ENCODE data around the gene MAD1L1.

MAD1L1 gene

GRCh38 chr7:2172311-2173188 lies 60.2 kb downstream of the MAD1L1 start:
- peaks cover 5% of the 10 kb centered on the region for H3K79me2 ChIP-seq (ENCODE audit: control insufficient read depth, insufficient read depth, low read length, poor library complexity)
- peaks cover 12% of the 10 kb centered on the region for H3K79me1 ChIP-seq (ENCODE audit: low read length)

GRCh38 chr7:2171855-2172254 lies 60.9 kb downstream of the MAD1L1 start:
- no peak overlapping the region for H2BK5ac ChIP-seq (ENCODE audit: low read depth, low read length, poor library complexity)
- no peak overlapping the region for H3K27ac ChIP-seq (ENCODE audit: low read depth, low read length)
- H3K4ac ChIP-seq (ENCODE audit: low read depth, low read length), result no peak overlapping the region
- H2AFZ ChIP-seq (ENCODE audit: insufficient read depth, low read length, poor library complexity), result no peak overlapping the region
- no peaks in the 10 kb centered on the region for H3K27me3 ChIP-seq (ENCODE audit: insufficient read depth, low read length)
- no peak overlapping the region for H2BK120ac ChIP-seq (ENCODE audit: insufficient read depth, low read length, poor library complexity)
- WGBS (ENCODE audit: extremely low coverage, insufficient coverage, insufficient read length), result no CpG with 5 or more reads among the region's 6 CpGs
- H4K8ac ChIP-seq (ENCODE audit: low read depth, low read length), result no peak overlapping the region
- H2AK5ac ChIP-seq (ENCODE audit: low read length), result no peak overlapping the region
- H3K4me2 ChIP-seq (ENCODE audit: low read length), result no peak overlapping the region
- H3K4me3 ChIP-seq (ENCODE audit: low read depth, low read length), result no peak overlapping the region
- peaks cover 13 to 18% of the 10 kb centered on the region in 2 experiments for H3K4me1 ChIP-seq (ENCODE audit: control insufficient read depth in 1 of 2, insufficient read depth in 2 of 2, low read length in 2 of 2)
- H3K23ac ChIP-seq (ENCODE audit: low read length), result no peak overlapping the region
- H3K79me1 ChIP-seq (ENCODE audit: low read length), result peaks cover 12% of the 10 kb centered on the region
- no peak overlapping the region for H4K91ac ChIP-seq (ENCODE audit: low read depth, low read length)
- H4K12ac ChIP-seq (ENCODE audit: low read depth, low read length), result no peak overlapping the region
- no peak overlapping the region for H3K9ac ChIP-seq (ENCODE audit: low read length)
- no peaks in the 10 kb centered on the region for H3K9me3 ChIP-seq (ENCODE audit: insufficient read depth, low read depth, low read length)
- no peak overlapping the region for H3K18ac ChIP-seq (ENCODE audit: low read length)
- H3K36me3 ChIP-seq (ENCODE audit: control insufficient read depth in 1 of 2, insufficient read depth in 2 of 2, low read length in 2 of 2), result peaks cover 16 to 17% of the 10 kb centered on the region in 2 experiments
- peaks cover 5% of the 10 kb centered on the region for H3K79me2 ChIP-seq (ENCODE audit: control insufficient read depth, insufficient read depth, low read length, poor library complexity)
- no peak for DNase-seq
- H3K14ac ChIP-seq (ENCODE audit: low read length), result no peak overlapping the region
- H2BK12ac ChIP-seq (ENCODE audit: low read length), result no peak overlapping the region

More at GRCh38 chr7:2172311-2173188, 60.2 kb downstream of the MAD1L1 start:
- Histone ChIP-seq H3K27me3 (ENCODE audit: insufficient read depth, low read length) (no peaks in the 10 kb centered on the region), H3K14ac (ENCODE audit: low read length) (no peak overlapping the region), H3K4me2 (ENCODE audit: low read length) (no peak overlapping the region), H3K23ac (ENCODE audit: low read length) (no peak overlapping the region), H4K91ac (ENCODE audit: low read depth, low read length) (peak overlapping the region; percentile 8), H4K8ac (ENCODE audit: low read depth, low read length) (no peak overlapping the region), H2BK120ac (ENCODE audit: insufficient read depth, low read length, poor library complexity) (no peak overlapping the region), H2AFZ (ENCODE audit: insufficient read depth, low read length, poor library complexity) (no peak overlapping the region), H2BK12ac (ENCODE audit: low read length) (no peak overlapping the region), H3K4me3 (ENCODE audit: low read depth, low read length) (no peak overlapping the region), H3K18ac (ENCODE audit: low read length) (no peak overlapping the region), H3K36me3 (ENCODE audit: control insufficient read depth in 1 of 2, insufficient read depth in 2 of 2, low read length in 2 of 2) (peaks cover 16 to 17% of the 10 kb centered on the region in 2 experiments), H3K4ac (ENCODE audit: low read depth, low read length) (no peak overlapping the region), H3K9me3 (ENCODE audit: insufficient read depth, low read depth, low read length) (no peaks in the 10 kb centered on the region), H3K9ac (ENCODE audit: low read length) (no peak overlapping the region), H3K27ac (ENCODE audit: low read depth, low read length) (no peak overlapping the region), H3K4me1 (ENCODE audit: control insufficient read depth in 1 of 2, insufficient read depth in 2 of 2, low read length in 2 of 2) (peaks cover 10 to 15% of the 10 kb centered on the region in 2 experiments), H4K12ac (ENCODE audit: low read depth, low read length) (no peak overlapping the region), H2AK5ac (ENCODE audit: low read length) (no peak overlapping the region), H2BK5ac (ENCODE audit: low read depth, low read length, poor library complexity) (no peak overlapping the region)
- WGBS (ENCODE audit: extremely low coverage, insufficient coverage, insufficient read length), result no CpG with 5 or more reads among the region's 39 CpGs
- DNase-seq, result no peak

GRCh38 chr7:2170576-2171521 lies 61.9 kb downstream of the MAD1L1 start:
- Histone ChIP-seq H2AFZ (ENCODE audit: insufficient read depth, low read length, poor library complexity) (no peak overlapping the region), H3K79me2 (ENCODE audit: control insufficient read depth, insufficient read depth, low read length, poor library complexity) (peaks cover 8% of the 10 kb centered on the region), H3K23ac (ENCODE audit: low read length) (no peak overlapping the region), H3K14ac (ENCODE audit: low read length) (peak overlapping the region; percentile 6), H2BK12ac (ENCODE audit: low read length) (peak overlapping the region; percentile 56), H3K27ac (ENCODE audit: low read depth, low read length) (no peak overlapping the region), H3K4me2 (ENCODE audit: low read length) (no peak overlapping the region), H3K9me3 (ENCODE audit: insufficient read depth, low read depth, low read length) (no peaks in the 10 kb centered on the region), H3K4me1 (ENCODE audit: control insufficient read depth in 1 of 2, insufficient read depth in 2 of 2, low read length in 2 of 2) (peaks cover 17 to 22% of the 10 kb centered on the region in 2 experiments), H3K4ac (ENCODE audit: low read depth, low read length) (peak overlapping the region; percentile 19), H4K8ac (ENCODE audit: low read depth, low read length) (no peak overlapping the region), H3K79me1 (ENCODE audit: low read length) (peaks cover 12% of the 10 kb centered on the region), H2BK5ac (ENCODE audit: low read depth, low read length, poor library complexity) (peak overlapping the region; percentile 54), H4K12ac (ENCODE audit: low read depth, low read length) (peak overlapping the region; percentile 70), H3K9ac (ENCODE audit: low read length) (no peak overlapping the region), H4K91ac (ENCODE audit: low read depth, low read length) (peak overlapping the region; percentile 67), H3K4me3 (ENCODE audit: low read depth, low read length) (no peak overlapping the region), H3K36me3 (ENCODE audit: control insufficient read depth in 1 of 2, insufficient read depth in 2 of 2, low read length in 2 of 2) (peaks cover 16 to 21% of the 10 kb centered on the region in 2 experiments), H3K27me3 (ENCODE audit: insufficient read depth, low read length) (no peaks in the 10 kb centered on the region), H2BK120ac (ENCODE audit: insufficient read depth, low read length, poor library complexity) (peak overlapping the region; percentile 23), H3K18ac (ENCODE audit: low read length) (peak overlapping the region; percentile 83), H2AK5ac (ENCODE audit: low read length) (peak overlapping the region; percentile 71)
- no CpG with 5 or more reads among the region's 26 CpGs for WGBS (ENCODE audit: extremely low coverage, insufficient coverage, insufficient read length)
- no peak for DNase-seq

GRCh38 chr7:2169923-2170575 lies 62.7 kb downstream of the MAD1L1 start:
- peak overlapping the region; percentile 19 for H3K4ac ChIP-seq (ENCODE audit: low read depth, low read length)
- H3K9me3 ChIP-seq (ENCODE audit: insufficient read depth, low read depth, low read length), result no peaks in the 10 kb centered on the region
- H2AFZ ChIP-seq (ENCODE audit: insufficient read depth, low read length, poor library complexity), result no peak overlapping the region
- H3K27ac ChIP-seq (ENCODE audit: low read depth, low read length), result no peak overlapping the region
- peak overlapping the region; percentile 67 for H4K91ac ChIP-seq (ENCODE audit: low read depth, low read length)
- H2BK12ac ChIP-seq (ENCODE audit: low read length), result peak overlapping the region; percentile 56
- peak overlapping the region; percentile 70 for H4K12ac ChIP-seq (ENCODE audit: low read depth, low read length)
- H3K4me2 ChIP-seq (ENCODE audit: low read length), result no peak overlapping the region
- peak overlapping the region; percentile 2 for H4K8ac ChIP-seq (ENCODE audit: low read depth, low read length)
- H3K79me1 ChIP-seq (ENCODE audit: low read length), result peaks cover 12% of the 10 kb centered on the region
- H2BK120ac ChIP-seq (ENCODE audit: insufficient read depth, low read length, poor library complexity), result peak overlapping the region; percentile 23
- peak overlapping the region; percentile 21 for H3K14ac ChIP-seq (ENCODE audit: low read length)
- H3K4me3 ChIP-seq (ENCODE audit: low read depth, low read length), result no peak overlapping the region
- H3K18ac ChIP-seq (ENCODE audit: low read length), result peak overlapping the region; percentile 83
- H2BK5ac ChIP-seq (ENCODE audit: low read depth, low read length, poor library complexity), result peak overlapping the region; percentile 54
- peak; percentile 2 to 6 for DNase-seq
- peaks cover 8% of the 10 kb centered on the region for H3K79me2 ChIP-seq (ENCODE audit: control insufficient read depth, insufficient read depth, low read length, poor library complexity)
- no peaks in the 10 kb centered on the region for H3K27me3 ChIP-seq (ENCODE audit: insufficient read depth, low read length)
- H3K4me1 ChIP-seq (ENCODE audit: control insufficient read depth in 1 of 2, insufficient read depth in 2 of 2, low read length in 2 of 2), result peaks cover 17 to 22% of the 10 kb centered on the region in 2 experiments
- peaks cover 21% of the 10 kb centered on the region in 2 experiments for H3K36me3 ChIP-seq (ENCODE audit: control insufficient read depth in 1 of 2, insufficient read depth in 2 of 2, low read length in 2 of 2)
- no peak overlapping the region for H3K9ac ChIP-seq (ENCODE audit: low read length)
- no CpG with 5 or more reads among the region's 17 CpGs for WGBS (ENCODE audit: extremely low coverage, insufficient coverage, insufficient read length)
- H2AK5ac ChIP-seq (ENCODE audit: low read length), result peak overlapping the region; percentile 71
- H3K23ac ChIP-seq (ENCODE audit: low read length), result no peak overlapping the region

All from trophoblast cell (in vitro differentiated cells and primary cell).